ENCODE measurements around the gene RNF215.
"Not testable (repeated sequence)": the region's sequence is repeated elsewhere in the genome, so short reads cannot be mapped to it uniquely, and the experiment has no call there.

Gene RNF215

GRCh38 chr22:30420347-30421125, 33.3 kb upstream of the RNF215 start:
- no peak for DNase-seq

GRCh38 chr22:30416837-30417236, 29.6 kb upstream of the RNF215 start:
- DNase-seq, result no peak

GRCh38 chr22:30416403-30416802, 29.2 kb upstream of the RNF215 start:
- DNase-seq, result no peak

GRCh38 chr22:30414525-30415047, 27.4 kb upstream of the RNF215 start:
- no peak for DNase-seq

GRCh38 chr22:30413745-30414524, 26.7 kb upstream of the RNF215 start:
- no peak for DNase-seq

GRCh38 chr22:30413001-30413400, 25.8 kb upstream of the RNF215 start:
- no peak for DNase-seq

- DNase-seq, result no peak
Measured at GRCh38 chr22:30411780-30412179, 24.6 kb upstream of the RNF215 start.

- no peak for DNase-seq
Measured at GRCh38 chr22:30408388-30409102, 21.3 kb upstream of the RNF215 start.

GRCh38 chr22:30406400-30406799, 19.2 kb upstream of the RNF215 start:
- no peak for DNase-seq

- DNase-seq, result no peak
Measured at GRCh38 chr22:30405731-30406130, 18.5 kb upstream of the RNF215 start.

- DNase-seq, result no peak
Measured at GRCh38 chr22:30404307-30404706, 17.1 kb upstream of the RNF215 start.

- not testable (repeated sequence) for DNase-seq
Measured at GRCh38 chr22:30402766-30403104, 15.5 kb upstream of the RNF215 start.

GRCh38 chr22:30402028-30402765, 15.0 kb upstream of the RNF215 start:
- DNase-seq, result no peak

- not testable (repeated sequence) for DNase-seq
Measured at GRCh38 chr22:30401024-30401423, 13.8 kb upstream of the RNF215 start.

GRCh38 chr22:30400159-30400558, 12.9 kb upstream of the RNF215 start:
- no peak for DNase-seq

GRCh38 chr22:30399718-30400117, 12.5 kb upstream of the RNF215 start:
- DNase-seq, result no peak

- DNase-seq, result no peak
Measured at GRCh38 chr22:30398685-30399680, 11.8 kb upstream of the RNF215 start.

- DNase-seq, result no peak
Measured at GRCh38 chr22:30397656-30398635, 10.7 kb upstream of the RNF215 start.

GRCh38 chr22:30396871-30397655, 9.9 kb upstream of the RNF215 start, which contains the start of gene SEC14L2:
TSS of gene SEC14L2 (plus strand) at chr22:30397018. CDS start at chr22:30397117, 99 bp downstream.
- peak; percentile 60 for DNase-seq
